ENCODE results near the gene PHF5A. TPM values are rescaled to one million over a fixed set of nuclear protein-coding genes. Genes with fewer than 3 reads are reported as not detected.

The PHF5A gene
- total and polyA plus RNA-seq, 10 of the 15 experiments (the other 5 are each of a cell fraction or from before 2014, with no cell fraction given) = 40.5 to 115 (median 79.2) TPM

GRCh38 chr22:41429951-41430332 is 38.5 kb downstream of the PHF5A start:
- no peak for DNase-seq (ENCODE audit: low read depth, low spot score)
- Histone ChIP-seq H3K27ac (ENCODE audit: control insufficient read depth, insufficient read depth) (no peak overlapping the region), H3K9ac (ENCODE audit: control insufficient read depth, insufficient read depth, low read length) (no peak overlapping the region), H3K36me3 (ENCODE audit: control insufficient read depth in 2 of 2, insufficient read depth in 2 of 2, low read length in 1 of 2) (peaks cover 2 to 6% of the 10 kb centered on the region in 2 experiments; a peak in 3 of 4 replicates), H3K4me3 (no peak overlapping the region), H3K4me2 (ENCODE audit: control insufficient read depth, insufficient read depth) (no peak overlapping the region), H3K4me1 (ENCODE audit: control insufficient read depth, insufficient read depth, low read length) (no peaks in the 10 kb centered on the region), H3K9me3 (replicated peaks; ENCODE audit: control insufficient read depth, insufficient read depth, low read length) (no peaks in the 10 kb centered on the region), H3K27me3 (replicated peaks in 1 of 2; ENCODE audit: control insufficient read depth in 2 of 2, insufficient read depth in 2 of 2, low read length in 1 of 2) (no peaks in the 10 kb centered on the region), H3K79me2 (ENCODE audit: control insufficient read depth, insufficient read depth, low read length) (no peaks in the 10 kb centered on the region; the same call in 1 of the 2 replicates), H2AFZ (ENCODE audit: control insufficient read depth, low read depth, low read length) (no peak overlapping the region), H4K20me1 (ENCODE audit: control insufficient read depth, insufficient read depth) (no peaks in the 10 kb centered on the region; the same call in 1 of the 2 replicates)
- CTCF ChIA-PET = interaction anchor here (0.9 kb wide), 1 partner anchor 87 kb away, joined by 3 read pairs; no protein-coding TSS in a partner anchor
- 98% methylated on average over 8 of the region's 8 CpGs for WGBS (ENCODE audit: insufficient coverage, insufficient replicate concordance, low lambda C conversion rate, missing lambda C conversion rate)
- POLR2A ChIA-PET = no interaction called here
- intact Hi-C loops (cut with micrococcal nuclease; ENCODE audit: unreplicated experiment) (no loop called here), in situ Hi-C loops (cut with MboI) (no loop called here)
- no TSS peak for BruUV-seq (replicated peaks)
- TF ChIP-seq HDGF (IDR thresholded peaks at IDR 0.05) (no peak), STAT1 (conservative IDR thresholded peaks at IDR 0.05) (no peak), ZBTB33 (IDR thresholded peaks at IDR 0.05) (no peak)
- FAIRE-seq = peak; percentile 13
- SMC1A ChIA-PET (ENCODE audit: uncharacterized antibody, unreplicated experiment) = interaction anchor here (0.6 kb wide), 1 partner anchor 188 kb away, joined by 4 read pairs; no protein-coding TSS in a partner anchor
- RAD21 ChIA-PET (ENCODE audit: unreplicated experiment) = no interaction called here
- ATAC-seq = no peak

- intact Hi-C loops (cut with micrococcal nuclease; ENCODE audit: unreplicated experiment) (no loop called here), in situ Hi-C loops (cut with MboI) (no loop called here)
- Histone ChIP-seq H3K9me3 (replicated peaks; ENCODE audit: control insufficient read depth, insufficient read depth, low read length) (no peaks in the 10 kb centered on the region), H3K79me2 (ENCODE audit: control insufficient read depth, insufficient read depth, low read length) (no peaks in the 10 kb centered on the region; the same call in 1 of the 2 replicates), H3K4me1 (ENCODE audit: control insufficient read depth, insufficient read depth, low read length) (no peaks in the 10 kb centered on the region), H2AFZ (ENCODE audit: control insufficient read depth, low read depth, low read length) (no peak overlapping the region), H3K27me3 (replicated peaks in 1 of 2; ENCODE audit: control insufficient read depth in 2 of 2, insufficient read depth in 2 of 2, low read length in 1 of 2) (no peaks in the 10 kb centered on the region), H3K4me2 (ENCODE audit: control insufficient read depth, insufficient read depth) (no peak overlapping the region), H3K27ac (ENCODE audit: control insufficient read depth, insufficient read depth) (no peak overlapping the region), H3K36me3 (ENCODE audit: control insufficient read depth in 2 of 2, insufficient read depth in 2 of 2, low read length in 1 of 2) (peaks cover 0 to 4% of the 10 kb centered on the region in 2 experiments; a peak in 2 of 4 replicates), H4K20me1 (ENCODE audit: control insufficient read depth, insufficient read depth) (no peaks in the 10 kb centered on the region; the same call in 1 of the 2 replicates), H3K9ac (ENCODE audit: control insufficient read depth, insufficient read depth, low read length) (no peak overlapping the region), H3K4me3 (no peak overlapping the region)
- FAIRE-seq (no peak), DNase-seq (ENCODE audit: low read depth, low spot score) (no peak), ATAC-seq (no peak)
- WGBS (ENCODE audit: insufficient coverage, insufficient replicate concordance, low lambda C conversion rate, missing lambda C conversion rate) = 90% methylated on average over 13 of the region's 13 CpGs
- no TSS peak for BruUV-seq (replicated peaks)
- ChIA-PET POLR2A (interaction anchor here (0.6 kb wide), 1 partner anchor 9 kb away, joined by 3 read pairs; no protein-coding TSS in a partner anchor), RAD21 (ENCODE audit: unreplicated experiment) (no interaction called here), CTCF (no interaction called here), SMC1A (ENCODE audit: uncharacterized antibody, unreplicated experiment) (interaction anchor here (0.6 kb wide), 1 partner anchor 378 kb away, joined by 3 read pairs; no protein-coding TSS in a partner anchor)
- TF ChIP-seq WRNIP1 (IDR thresholded peaks at IDR 0.05; ENCODE audit: borderline replicate concordance, low read depth, low read length) (no peak), BHLHE40 (IDR thresholded peaks at IDR 0.05; ENCODE audit: borderline replicate concordance in 1 of 2, low read depth in 2 of 2, low read length in 1 of 2) (no peak), STAT3 (IDR thresholded peaks at IDR 0.05; ENCODE audit: low read depth, low read length) (no peak), CEBPB (IDR thresholded peaks at IDR 0.05; ENCODE audit: borderline replicate concordance in 1 of 2, low read depth in 2 of 2, low read length in 2 of 2) (no peak), BCLAF1 (IDR thresholded peaks at IDR 0.05) (no peak), EED (IDR thresholded peaks at IDR 0.05; ENCODE audit: low read depth) (no peak), TCF7 (IDR thresholded peaks at IDR 0.05; ENCODE audit: borderline replicate concordance) (no peak)
Measured at GRCh38 chr22:41429232-41429950, 39.1 kb downstream of the PHF5A start.
